GM21528 (cell line): Measurements from ENCODE around the gene C22orf39.
A peak's percentile ranks its signal among the peaks of the same experiment; 100 is the strongest.

Source experiments
- ATAC-seq: cut with Tn5 transposase; IDR thresholded peaks from one replicate; pipeline ENCODE4 v1.9.1; 2021; ENCODE audit warnings: mild to moderate bottlenecking, moderate library complexity; ENCODE audit not compliant: unreplicated experiment, low FRiP score

C22orf39 gene, protein sequence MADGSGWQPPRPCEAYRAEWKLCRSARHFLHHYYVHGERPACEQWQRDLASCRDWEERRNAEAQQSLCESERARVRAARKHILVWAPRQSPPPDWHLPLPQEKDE

DNA sequence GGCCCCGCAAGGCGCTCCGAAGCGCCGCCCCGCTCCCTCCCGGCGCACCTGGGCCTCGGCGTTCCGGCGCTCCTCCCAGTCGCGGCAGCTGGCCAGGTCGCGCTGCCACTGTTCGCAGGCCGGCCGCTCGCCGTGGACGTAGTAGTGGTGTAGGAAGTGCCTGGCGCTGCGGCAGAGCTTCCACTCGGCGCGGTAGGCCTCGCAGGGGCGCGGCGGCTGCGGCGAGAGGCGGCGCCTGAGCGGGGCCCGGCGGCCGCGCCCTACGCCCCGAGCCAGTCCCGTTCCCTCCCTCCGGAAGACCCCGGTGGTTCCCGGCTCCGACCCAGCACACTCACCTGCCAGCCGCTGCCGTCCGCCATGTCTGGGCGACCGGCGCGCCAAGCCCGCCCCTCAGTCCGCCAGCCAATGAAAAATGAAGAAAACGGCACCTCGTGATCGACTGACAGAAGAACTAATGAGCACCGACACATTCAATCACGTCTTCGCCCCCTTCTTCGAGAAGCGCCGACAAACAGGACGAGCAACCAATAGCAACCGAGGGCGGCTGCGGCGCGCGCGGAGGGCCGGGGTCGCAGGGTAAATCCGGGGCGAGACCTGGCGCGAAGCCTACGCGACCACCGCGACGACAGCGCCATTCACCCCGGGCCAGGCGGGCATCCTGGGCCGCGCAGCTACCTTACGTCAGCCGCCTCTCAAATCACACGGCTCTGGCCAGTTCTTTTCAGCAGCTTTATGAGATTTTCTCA, at the start of gene C22orf39:
C22orf39 (minus strand) TSS at position 382 of the 746 bp plus-strand sequence; CDS start at position 359, 23 bp downstream.
- peak; percentile 79 for ATAC-seq

DNA sequence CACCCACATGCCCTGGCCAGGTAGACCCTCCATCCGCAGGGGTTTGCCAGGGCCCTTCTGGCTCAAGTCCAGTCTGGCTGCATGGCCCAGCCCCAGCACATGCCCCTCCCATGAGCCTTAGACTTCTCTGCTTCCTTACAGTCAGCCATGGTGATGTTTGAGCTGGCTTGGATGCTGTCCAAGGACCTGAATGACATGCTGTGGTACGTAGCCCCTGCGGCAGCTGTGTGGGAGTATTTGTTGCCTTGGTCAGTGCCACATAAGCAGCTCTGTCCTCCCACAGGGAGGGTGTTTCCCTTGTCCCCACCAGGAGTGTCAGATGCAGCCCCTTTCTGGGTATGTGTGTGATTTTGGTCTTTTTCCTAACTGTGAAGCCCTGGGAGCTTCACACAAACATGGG, 49.7 kb upstream of the C22orf39 start:
- no peak for ATAC-seq

DNA sequence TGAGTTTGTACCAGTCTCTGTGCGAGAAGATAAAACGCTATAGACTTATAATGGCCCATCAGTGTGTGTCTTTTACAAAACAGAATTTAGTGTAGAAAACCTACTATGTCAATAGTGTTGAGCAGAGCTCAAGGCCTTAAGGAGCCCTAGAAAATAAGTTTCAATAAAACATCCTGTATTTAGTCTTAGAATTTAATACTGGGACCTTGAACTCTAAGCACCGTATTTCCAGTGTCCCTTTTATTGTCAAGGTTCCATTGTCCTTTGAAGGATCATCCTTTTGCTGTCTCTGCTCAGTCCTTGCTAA, 48.8 kb upstream of the C22orf39 start:
- ATAC-seq, result no peak

DNA sequence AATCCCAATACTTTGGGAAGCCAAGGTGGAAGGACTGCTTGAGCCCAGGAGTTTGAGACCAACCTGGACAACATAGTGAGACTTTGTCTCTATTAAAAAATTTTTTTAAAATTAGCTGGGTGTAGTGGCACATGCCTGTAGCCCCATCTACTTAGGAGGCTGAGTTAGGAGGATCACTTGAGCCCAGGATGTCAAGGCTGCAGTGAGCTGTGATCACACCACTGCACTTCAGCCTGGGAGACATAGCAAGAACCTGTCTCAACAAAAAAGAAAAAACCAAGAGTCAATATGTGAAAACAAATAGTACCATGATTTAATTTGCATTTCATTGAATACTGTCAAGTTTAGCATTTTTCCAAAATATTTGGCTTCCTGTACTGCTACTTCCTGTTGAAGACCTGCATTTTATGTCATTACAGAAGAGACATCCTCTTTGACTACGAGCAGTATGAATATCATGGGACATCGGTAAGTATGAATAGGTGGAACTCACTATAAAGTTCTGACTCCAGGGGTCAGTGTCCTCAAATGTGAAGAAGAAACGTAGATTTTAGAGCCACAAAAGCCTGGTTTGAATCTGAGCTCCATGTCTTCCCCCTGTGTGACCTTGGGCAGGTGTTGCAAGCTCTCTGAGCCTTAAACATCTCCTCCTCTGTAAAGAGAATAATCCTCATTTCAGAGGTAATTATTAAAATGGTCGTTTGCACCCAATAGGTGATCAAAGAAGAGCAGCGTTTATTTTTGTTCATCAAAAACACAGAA, 48.2 kb upstream of the C22orf39 start:
- no peak for ATAC-seq

DNA sequence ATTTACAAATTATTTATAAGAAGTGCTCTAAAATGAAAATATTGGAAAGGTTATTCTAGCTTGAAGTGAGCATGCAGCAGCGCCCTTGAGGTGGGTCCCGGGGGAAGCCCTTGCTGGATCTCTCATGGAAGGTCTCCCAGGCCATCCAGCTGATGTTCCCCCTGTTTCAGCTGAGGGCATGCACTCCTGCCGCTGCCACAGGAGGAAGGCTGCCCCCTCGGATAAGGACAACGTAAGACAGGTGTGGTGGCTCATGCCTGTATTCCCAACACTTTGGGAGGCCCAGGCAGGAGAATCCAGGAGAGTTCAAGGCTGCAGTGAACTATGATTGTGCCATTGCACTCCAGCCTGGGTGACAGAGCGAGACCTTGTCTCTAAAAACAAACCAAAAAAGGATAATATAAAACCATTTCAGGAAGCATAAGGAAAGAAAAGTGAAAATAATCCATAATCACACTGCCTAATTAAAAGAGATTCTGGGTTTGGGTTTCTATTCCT, 47.2 kb upstream of the C22orf39 start:
- no peak for ATAC-seq

DNA sequence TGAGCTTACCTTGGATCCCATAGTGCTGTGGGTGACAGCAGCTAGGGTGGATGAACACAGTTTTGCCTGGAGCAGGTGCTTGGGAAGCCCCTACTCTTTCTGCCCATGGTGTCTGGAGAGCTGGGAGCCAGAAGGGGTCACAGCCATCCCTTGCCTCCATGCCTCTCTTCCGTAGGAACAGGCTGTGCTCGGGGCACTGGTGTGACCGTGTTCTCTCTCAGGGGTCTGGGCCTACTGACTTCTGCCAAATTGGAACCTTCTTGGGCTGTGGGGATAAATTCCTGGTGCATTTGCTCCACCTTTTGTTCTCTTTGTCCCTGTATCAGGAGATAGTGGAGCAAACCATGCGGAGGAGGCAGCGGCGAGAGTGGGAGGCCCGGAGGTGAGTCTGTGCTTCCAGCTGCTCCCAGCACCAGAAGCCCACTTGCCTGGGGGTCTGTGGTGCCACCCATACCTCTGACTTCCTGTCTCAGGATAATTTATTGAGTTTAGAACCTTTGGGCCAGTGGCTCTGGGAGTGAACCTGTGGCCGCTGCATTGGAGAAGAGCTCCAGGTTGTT, 46.6 kb upstream of the C22orf39 start:
- no peak for ATAC-seq

DNA sequence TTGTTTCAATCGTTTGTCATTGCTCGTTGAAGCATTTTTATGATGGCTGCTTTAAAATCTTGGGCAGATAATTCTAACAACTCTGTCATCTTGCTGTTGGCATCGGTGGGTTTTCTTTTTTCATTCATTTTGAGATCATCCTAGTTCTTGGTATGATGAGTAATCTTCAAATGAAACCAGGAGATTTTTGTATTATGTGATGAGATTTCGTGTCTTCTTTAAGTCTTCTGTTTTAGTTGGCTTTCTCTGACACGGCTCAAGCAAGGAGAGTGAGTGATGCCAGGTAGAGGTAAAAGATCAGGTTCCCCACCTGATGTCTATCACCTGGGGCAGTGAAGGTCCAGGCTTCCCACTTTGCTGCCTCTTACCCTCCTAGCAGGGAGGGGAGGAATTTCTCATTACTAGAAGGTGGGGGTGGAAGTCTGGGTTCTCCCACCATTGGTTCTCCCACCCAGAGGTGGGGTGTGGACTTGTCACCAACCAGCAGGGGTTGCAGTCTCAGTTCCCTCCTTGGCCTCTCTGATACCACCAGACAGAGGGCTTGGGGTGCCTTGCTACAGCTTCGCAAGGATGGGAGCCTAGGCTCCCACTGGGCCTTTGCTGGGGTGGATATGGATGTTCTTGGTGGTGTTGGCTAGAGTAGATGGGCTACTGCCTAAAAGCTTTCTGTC, 45.1 kb upstream of the C22orf39 start:
- no peak for ATAC-seq

DNA sequence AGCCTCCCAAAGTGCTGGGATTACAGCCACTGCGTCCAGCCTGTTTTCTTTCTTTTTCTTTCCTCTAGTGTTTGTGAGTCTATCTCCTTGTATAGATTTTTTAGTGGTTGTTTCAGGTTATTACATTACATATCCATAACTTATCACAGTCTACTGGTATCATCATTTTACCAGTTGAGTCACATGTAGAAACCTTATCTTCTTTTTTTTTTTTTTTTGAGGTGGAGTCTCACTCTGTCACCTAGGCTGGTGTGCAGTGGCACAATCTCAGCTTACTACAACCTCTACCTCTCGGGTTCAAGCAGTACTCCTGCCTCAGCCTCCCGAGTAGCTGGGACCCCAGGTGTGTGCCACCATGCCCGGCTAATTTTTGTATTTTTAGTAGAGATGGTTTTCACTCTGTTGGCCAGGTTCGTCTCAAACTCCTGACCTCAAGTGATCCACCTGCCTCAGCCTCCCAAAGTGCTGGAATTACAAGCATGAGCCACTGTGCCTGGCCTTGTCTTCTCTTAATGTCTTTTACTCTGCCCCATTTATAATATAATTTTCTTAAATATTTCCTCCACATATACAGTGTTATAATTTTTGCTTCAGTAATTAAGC, 43.2 kb upstream of the C22orf39 start:
- ATAC-seq, result no peak

DNA sequence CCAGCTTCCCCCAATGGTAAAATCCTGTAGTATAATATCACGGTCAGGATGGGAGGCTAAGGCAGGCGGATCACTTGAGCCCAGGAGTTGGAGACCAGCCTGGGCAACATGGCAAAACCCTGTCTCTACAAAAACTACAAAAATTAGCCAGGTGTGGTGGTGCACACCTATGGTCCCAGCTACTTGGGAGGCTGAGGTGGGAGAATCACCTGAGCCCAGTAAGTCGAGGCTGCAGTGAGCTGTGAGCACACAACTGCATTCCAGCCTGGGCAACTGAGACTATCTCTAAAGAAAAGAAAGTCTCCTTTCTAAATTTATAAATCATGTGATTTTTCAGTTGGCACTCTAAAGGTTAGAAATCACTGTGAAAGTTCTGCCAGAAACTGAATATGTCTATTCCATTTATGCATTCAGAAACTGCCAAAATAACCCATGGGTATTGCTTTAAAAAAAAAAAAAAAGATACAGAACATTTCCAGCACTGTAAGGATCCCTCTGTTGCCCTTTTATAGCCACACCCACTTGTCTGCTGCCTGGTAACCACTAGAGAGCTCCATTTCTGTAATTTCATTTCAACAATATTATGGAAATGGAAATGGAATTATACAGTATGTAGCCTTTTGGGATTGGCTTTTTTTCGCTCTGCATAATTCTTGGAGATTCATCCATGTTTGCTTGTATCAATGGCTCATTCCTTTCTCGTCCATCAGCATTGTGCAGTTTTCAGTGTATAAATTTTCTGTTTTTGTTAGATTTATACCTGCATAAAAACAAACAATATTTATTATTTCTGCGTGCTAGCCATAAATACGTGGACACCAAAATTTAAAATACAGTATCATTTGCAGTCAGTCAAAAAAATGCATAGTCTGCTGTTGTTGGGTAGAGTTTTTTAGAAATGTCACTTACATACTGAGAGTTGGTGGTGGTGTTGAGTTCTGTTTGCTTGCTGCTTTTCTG, 41.7 kb upstream of the C22orf39 start:
- no peak for ATAC-seq

DNA sequence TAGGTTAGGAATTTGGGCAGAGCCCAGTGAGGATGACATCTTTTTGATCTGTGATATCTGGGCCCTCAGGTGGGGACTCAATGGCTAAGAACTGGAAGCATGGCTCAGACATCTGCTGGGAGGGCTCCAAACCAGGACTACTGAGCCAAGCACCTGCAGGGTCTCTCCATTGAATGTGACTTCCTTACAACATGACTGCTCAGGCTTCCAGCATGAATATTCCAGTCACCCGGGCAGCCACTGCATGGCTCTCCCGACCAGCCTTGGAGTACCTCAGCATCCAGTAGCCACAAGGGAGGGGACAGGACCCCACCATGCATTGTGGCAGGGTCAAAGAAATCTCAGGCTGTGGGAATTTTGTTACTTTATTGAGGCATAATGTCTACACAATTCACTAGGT, 40.8 kb upstream of the C22orf39 start:
- ATAC-seq, result no peak

DNA sequence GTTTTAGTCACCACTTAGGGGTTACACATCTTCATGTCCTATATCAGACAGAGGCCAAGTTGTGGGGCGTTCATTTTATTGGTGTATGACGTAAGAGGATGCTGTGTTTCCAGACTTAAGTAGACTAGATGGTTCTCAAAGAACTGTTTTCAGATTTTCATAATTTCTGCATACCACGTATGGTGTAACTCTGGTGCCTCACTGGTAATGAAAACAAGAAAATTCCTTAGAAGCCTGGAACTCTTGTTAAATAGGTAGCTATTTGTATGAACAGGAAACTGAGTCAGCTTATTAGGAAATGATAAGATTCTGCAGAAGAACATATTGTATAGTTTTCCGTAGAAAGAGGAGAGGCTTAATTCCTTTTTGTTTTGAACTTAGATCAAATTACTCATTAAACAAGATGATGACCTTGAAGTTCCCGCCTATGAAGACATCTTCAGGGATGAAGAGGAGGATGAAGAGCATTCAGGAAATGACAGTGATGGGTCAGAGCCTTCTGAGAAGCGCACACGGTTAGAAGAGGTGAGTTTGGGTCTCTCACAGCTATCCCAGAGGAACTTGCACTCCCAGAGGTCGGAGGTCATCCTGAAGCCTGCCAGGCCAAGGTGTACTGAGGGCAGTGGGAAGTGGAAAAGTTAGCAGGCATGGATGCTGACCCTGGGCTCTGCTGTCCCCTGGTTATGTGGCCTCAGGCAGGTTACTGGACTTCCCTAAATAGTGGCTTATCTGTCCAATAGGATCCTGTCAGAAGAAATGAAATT, 36.2 kb upstream of the C22orf39 start:
- no peak for ATAC-seq

DNA sequence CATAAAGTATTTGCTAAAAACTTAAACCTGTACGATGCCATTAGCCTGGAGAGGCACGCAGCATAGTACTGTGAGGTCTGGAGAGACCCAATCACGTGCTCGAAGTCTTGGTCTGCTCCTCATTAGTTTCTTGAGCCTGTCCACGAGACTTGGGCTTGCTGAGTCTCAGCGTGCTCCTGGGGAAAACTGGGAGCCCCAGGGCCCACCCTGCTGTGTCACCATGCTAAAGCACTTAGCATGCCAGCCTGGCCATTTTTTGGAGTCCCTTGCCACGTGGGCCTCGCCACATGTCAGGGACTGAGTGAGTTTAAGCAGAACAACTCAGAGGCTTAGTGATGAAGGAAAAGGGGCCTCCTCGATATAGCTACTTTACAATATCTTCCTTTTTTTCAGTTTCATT, 34.8 kb upstream of the C22orf39 start:
- no peak for ATAC-seq

DNA sequence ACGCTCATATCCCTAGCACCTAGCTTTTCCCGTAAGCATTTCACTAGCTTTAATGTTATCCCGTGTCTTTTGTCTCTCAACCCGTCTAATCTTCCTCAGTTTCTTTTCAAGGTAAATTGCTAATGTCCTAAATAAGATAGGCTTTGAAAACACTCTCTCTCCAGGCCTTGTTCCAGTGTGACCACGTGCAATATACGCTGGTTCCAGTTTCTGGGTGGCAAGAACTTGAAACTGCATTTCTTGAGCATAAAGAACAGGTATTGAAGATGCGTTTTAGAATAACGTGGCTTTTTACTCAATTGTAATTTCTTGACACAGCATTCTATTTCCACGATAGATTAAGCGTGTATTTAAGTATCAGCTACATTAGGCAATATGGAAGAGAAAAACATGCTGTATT, 33.3 kb upstream of the C22orf39 start:
- no peak for ATAC-seq

DNA sequence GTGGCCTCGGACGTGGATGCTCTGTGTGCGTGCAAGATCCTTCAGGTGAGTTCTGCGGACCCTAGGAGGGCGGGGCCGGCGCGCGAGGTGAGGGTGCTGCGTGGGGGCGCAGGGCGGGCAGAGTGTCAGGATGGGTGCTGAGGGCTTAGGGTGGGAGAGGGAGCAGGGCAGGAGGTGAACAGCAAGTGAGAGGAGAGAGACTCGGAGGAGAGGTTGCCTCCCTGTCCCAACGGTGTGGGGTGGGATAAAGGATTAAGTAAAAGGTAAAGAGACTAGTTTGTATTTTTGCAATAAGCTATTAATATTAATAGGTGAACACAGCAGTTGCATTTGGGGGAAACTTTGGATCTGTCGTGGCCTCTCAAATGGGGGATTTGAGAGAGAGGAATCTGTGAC, 32.7 kb upstream of the C22orf39 start:
- no peak for ATAC-seq

DNA sequence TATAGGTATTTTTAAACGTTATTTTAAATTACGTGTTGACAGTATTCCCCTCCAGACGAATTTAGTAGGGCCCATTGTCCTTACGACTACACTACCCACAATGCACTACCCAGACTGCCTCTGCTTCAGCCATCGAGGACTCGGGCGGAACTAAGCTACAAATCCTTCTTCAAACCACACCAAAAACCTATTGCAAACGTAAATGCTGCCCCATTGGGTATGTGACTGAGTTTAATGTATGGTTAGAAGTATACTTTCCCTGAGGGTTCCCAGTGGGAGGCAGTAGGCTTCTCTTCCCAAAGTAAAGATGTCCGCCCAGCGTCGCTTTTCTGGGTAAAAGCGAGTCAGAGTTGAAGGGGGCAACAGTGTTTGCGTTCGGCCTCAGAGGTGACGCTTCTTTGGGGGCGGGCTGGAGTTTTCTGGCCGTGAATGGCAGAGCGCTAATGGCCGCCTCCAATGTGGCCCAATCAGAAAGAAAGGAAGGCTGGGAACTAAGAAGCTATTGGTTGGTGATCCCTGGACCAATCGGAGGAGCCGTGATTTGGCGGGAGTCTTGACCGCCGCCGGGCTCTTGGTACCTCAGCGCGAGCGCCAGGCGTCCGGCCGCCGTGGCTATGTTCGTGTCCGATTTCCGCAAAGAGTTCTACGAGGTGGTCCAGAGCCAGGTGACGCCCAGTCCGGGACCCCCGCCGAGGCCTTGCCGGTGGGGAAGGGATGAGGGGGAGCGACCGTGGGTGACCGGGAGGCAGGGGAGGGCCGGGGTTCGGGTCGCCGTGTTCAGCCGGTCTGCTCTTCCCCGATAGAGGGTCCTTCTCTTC, 32.1 kb upstream of the C22orf39 start, which contains the start of gene CDC45:
CDC45 (plus strand) TSS at position 566 of the 818 bp plus-strand sequence; CDS start at position 615, 49 bp downstream.
- peak; percentile 79 for ATAC-seq

DNA sequence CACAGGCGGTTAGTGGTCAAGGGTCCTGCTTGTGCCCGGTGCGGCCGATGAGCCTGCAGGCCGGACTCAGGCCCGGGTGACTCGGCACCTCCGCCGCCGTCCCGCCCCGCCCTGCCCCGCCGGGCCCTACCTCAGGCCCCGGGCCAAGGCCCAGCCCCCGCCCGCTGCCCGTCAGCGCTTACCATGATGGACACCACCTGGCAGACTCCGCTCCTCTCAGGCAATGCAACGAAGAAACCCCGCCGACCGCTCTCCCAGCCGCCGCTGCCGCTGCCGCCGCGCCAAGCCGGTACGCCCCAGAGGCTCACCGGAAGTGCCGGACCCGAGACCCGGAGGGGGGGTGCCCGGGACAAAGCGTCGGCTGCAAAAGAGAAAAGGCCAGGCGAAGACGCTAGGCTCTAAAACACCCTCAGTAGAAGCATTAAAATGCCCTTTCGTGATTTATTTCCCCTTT, 31.4 kb upstream of the C22orf39 start, which contains the start of gene UFD1:
UFD1 (minus strand) TSS at position 293 of the 454 bp plus-strand sequence; CDS start at position 185, 108 bp downstream.
- peak; percentile 60 for ATAC-seq
